GM21360 (cell line): ENCODE measurements around the gene PLEK.
"Not testable (repeated sequence)": the region's sequence is repeated elsewhere in the genome, so short reads cannot be mapped to it uniquely, and the experiment has no call there.

ENCODE experiments used
- ATAC-seq: cut with Tn5 transposase; IDR thresholded peaks from one replicate; pipeline ENCODE4 v1.9.1; 2021; ENCODE audit warnings: mild to moderate bottlenecking, moderate library complexity; ENCODE audit not compliant: unreplicated experiment

PLEK gene

GRCh38 chr2:68436270-68436669 lies 71.2 kb downstream of the PLEK start:
- ATAC-seq = no peak

- ATAC-seq = no peak
Measured at GRCh38 chr2:68438455-68439303, 73.6 kb downstream of the PLEK start.

- peak; percentile 93 for ATAC-seq
Measured at GRCh38 chr2:68441179-68441993, 76.3 kb downstream of the PLEK start.

- ATAC-seq = no peak
Measured at GRCh38 chr2:68441994-68442322, 76.9 kb downstream of the PLEK start.

GRCh38 chr2:68446425-68446824 lies 81.3 kb downstream of the PLEK start:
- ATAC-seq = not testable (repeated sequence)
